T47D (cell line): ENCODE results near the gene ZSWIM7.

Experiments used
- DNase-seq, 2 experiments: peaks; one replicate each; pipeline versions ENCODE4 v3.0.0 to v3.0.0-alpha.2; 2011 to 2012; ENCODE audit warnings: low read depth in 1 of 2, low spot score in 1 of 2
- JUND ChIP-seq: IDR thresholded peaks from 2 replicates; pipeline ENCODE4 v1.6.1; 2012; ENCODE audit warnings: low read depth
- in situ Hi-C: cut with HindIII; loops from 2 replicates; pipeline ENCODE4 v1.10.0; 2016; ENCODE audit warnings: low sequenced_read_pairs, low pct_unique_long_range_greater_than_20kb

ZSWIM7 gene

GRCh38 chr17:15963670-15964110 is 35.8 kb downstream of the ZSWIM7 start:
- no peak for DNase-seq
- TF ChIP-seq JUND: no peak
- in situ Hi-C loops: no loop called here

GRCh38 chr17:15958484-15958854 is 41.0 kb downstream of the ZSWIM7 start:
- in situ Hi-C loops: no loop called here
- TF ChIP-seq JUND: no peak
- DNase-seq: no peak

- DNase-seq: no peak
- TF ChIP-seq JUND: no peak
- in situ Hi-C loops: no loop called here
Observed at GRCh38 chr17:15957608-15958307, 41.7 kb downstream of the ZSWIM7 start.

- no peak for TF ChIP-seq JUND
- DNase-seq: no peak
- in situ Hi-C loops: no loop called here
Observed at GRCh38 chr17:15957206-15957605, 42.3 kb downstream of the ZSWIM7 start.

GRCh38 chr17:15955793-15956541 is 43.5 kb downstream of the ZSWIM7 start:
- TF ChIP-seq JUND: no peak
- in situ Hi-C loops: no loop called here
- DNase-seq: no peak

GRCh38 chr17:15954222-15954621 is 45.3 kb downstream of the ZSWIM7 start:
- in situ Hi-C loops: no loop called here
- no peak for TF ChIP-seq JUND
- peak in 1 of 2 experiments; percentile 26 for DNase-seq

- DNase-seq: no peak
- no peak for TF ChIP-seq JUND
- in situ Hi-C loops: no loop called here
Observed at GRCh38 chr17:15952916-15953790, 46.4 kb downstream of the ZSWIM7 start.

GRCh38 chr17:15952048-15952532 is 47.4 kb downstream of the ZSWIM7 start:
- no peak for DNase-seq
- in situ Hi-C loops: no loop called here
- TF ChIP-seq JUND: no peak

- no peak for DNase-seq
- no peak for TF ChIP-seq JUND
- in situ Hi-C loops: no loop called here
Observed at GRCh38 chr17:15951368-15952047, 48.0 kb downstream of the ZSWIM7 start.

- TF ChIP-seq JUND: no peak
- no peak for DNase-seq
- in situ Hi-C loops: no loop called here
Observed at GRCh38 chr17:15947976-15948752, 51.3 kb downstream of the ZSWIM7 start.

- no peak for TF ChIP-seq JUND
- in situ Hi-C loops: no loop called here
- DNase-seq: no peak
Observed at GRCh38 chr17:15947271-15947670, 52.2 kb downstream of the ZSWIM7 start.
